ENCODE data around the gene MUC5B.

- TF ChIP-seq, protein P1, sequence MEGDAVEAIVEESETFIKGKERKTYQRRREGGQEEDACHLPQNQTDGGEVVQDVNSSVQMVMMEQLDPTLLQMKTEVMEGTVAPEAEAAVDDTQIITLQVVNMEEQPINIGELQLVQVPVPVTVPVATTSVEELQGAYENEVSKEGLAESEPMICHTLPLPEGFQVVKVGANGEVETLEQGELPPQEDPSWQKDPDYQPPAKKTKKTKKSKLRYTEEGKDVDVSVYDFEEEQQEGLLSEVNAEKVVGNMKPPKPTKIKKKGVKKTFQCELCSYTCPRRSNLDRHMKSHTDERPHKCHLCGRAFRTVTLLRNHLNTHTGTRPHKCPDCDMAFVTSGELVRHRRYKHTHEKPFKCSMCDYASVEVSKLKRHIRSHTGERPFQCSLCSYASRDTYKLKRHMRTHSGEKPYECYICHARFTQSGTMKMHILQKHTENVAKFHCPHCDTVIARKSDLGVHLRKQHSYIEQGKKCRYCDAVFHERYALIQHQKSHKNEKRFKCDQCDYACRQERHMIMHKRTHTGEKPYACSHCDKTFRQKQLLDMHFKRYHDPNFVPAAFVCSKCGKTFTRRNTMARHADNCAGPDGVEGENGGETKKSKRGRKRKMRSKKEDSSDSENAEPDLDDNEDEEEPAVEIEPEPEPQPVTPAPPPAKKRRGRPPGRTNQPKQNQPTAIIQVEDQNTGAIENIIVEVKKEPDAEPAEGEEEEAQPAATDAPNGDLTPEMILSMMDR (IDR thresholded peaks at IDR 0.05): no peak
- TF ChIP-seq POLR2AphosphoS5 (IDR thresholded peaks at IDR 0.05) (no peak), POLR2A (IDR thresholded peaks at IDR 0.05) (no peak)
Observed at GRCh38 chr11:1301220-1302000, 78.5 kb downstream of the MUC5B start.

Data from prostate gland (tissue), 2 donors.